DOHH2 (cell line): ENCODE data around the gene HOXB3.

Experiments
- EZH2phosphoT487 ChIP-seq: fragments of 200-600 bp; sonication (generic); IDR thresholded peaks from 2 replicates; pipeline ENCODE4 v1.6.1; 2017; ENCODE audit warnings: borderline replicate concordance, mild to moderate bottlenecking, antibody characterized with exemption, low read length, moderate library complexity, mixed read lengths
- TF ChIP-seq, protein P1 (sequence below): fragments of 200-600 bp; sonication (generic); IDR thresholded peaks from one replicate; pipeline ENCODE4 v1.5.1; 2014; ENCODE audit warnings: antibody characterized with exemption, mild to moderate bottlenecking, low read depth, low read length; ENCODE audit not compliant: poor library complexity, severe bottlenecking

DNA sequence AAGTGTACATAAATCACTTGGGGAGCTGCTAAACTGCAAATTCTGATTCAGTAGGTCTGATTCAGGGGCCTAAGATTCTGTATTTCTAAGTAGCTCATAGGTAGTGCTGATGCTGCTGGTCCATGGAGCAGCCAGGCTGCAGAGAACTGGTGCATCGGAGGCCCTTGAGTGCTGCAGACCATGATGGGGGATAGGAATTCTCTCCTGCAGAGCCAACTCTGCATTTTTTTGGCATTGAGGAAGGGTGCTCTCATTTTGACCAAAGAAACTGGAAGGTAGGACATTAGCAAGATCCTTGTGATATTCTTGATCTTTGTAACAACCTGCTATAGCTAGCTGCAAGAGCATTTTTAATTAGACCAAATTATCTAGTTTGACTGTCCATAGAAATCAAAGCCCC lies 49.8 kb downstream of the HOXB3 start:
- TF ChIP-seq, protein P1, sequence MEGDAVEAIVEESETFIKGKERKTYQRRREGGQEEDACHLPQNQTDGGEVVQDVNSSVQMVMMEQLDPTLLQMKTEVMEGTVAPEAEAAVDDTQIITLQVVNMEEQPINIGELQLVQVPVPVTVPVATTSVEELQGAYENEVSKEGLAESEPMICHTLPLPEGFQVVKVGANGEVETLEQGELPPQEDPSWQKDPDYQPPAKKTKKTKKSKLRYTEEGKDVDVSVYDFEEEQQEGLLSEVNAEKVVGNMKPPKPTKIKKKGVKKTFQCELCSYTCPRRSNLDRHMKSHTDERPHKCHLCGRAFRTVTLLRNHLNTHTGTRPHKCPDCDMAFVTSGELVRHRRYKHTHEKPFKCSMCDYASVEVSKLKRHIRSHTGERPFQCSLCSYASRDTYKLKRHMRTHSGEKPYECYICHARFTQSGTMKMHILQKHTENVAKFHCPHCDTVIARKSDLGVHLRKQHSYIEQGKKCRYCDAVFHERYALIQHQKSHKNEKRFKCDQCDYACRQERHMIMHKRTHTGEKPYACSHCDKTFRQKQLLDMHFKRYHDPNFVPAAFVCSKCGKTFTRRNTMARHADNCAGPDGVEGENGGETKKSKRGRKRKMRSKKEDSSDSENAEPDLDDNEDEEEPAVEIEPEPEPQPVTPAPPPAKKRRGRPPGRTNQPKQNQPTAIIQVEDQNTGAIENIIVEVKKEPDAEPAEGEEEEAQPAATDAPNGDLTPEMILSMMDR = no peak
- no peak for TF ChIP-seq EZH2phosphoT487
